GM10266 (cell line): ENCODE data around the gene POU2F2.

Experiments
- DNase-seq: peaks from one replicate; pipeline ENCODE4 v3.0.0; 2012; ENCODE audit errors: extremely low spot score
- TF ChIP-seq, protein P1 (sequence below): IDR thresholded peaks from 2 replicates; pipeline ENCODE4 v1.5.1; 2012; ENCODE audit warnings: mild to moderate bottlenecking, low read depth; ENCODE audit not compliant: control insufficient read depth, insufficient read depth; ENCODE audit errors: missing control alignments

Gene POU2F2

DNA sequence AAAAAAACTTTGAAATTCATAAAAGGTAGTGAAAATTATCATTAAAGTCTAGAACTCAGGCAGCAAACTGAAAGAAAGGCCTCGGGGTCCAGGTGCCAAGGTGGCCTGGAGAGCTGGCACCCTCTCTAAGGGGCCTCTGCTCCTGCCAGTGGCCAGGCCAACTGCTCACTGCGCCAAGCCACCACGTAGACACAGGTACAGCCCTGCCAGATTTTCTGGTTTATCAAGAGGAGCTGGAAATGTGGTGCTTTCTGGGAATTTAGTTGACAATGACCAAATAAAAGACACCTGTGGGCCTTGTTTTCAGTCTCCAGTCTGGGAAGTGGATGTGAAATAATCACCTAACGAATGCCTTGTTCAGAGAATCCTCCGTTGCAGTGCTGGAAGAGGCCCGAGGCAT is 33.5 kb downstream of the POU2F2 start:
- DNase-seq: no peak
- TF ChIP-seq, protein P1, sequence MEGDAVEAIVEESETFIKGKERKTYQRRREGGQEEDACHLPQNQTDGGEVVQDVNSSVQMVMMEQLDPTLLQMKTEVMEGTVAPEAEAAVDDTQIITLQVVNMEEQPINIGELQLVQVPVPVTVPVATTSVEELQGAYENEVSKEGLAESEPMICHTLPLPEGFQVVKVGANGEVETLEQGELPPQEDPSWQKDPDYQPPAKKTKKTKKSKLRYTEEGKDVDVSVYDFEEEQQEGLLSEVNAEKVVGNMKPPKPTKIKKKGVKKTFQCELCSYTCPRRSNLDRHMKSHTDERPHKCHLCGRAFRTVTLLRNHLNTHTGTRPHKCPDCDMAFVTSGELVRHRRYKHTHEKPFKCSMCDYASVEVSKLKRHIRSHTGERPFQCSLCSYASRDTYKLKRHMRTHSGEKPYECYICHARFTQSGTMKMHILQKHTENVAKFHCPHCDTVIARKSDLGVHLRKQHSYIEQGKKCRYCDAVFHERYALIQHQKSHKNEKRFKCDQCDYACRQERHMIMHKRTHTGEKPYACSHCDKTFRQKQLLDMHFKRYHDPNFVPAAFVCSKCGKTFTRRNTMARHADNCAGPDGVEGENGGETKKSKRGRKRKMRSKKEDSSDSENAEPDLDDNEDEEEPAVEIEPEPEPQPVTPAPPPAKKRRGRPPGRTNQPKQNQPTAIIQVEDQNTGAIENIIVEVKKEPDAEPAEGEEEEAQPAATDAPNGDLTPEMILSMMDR: no peak

DNA sequence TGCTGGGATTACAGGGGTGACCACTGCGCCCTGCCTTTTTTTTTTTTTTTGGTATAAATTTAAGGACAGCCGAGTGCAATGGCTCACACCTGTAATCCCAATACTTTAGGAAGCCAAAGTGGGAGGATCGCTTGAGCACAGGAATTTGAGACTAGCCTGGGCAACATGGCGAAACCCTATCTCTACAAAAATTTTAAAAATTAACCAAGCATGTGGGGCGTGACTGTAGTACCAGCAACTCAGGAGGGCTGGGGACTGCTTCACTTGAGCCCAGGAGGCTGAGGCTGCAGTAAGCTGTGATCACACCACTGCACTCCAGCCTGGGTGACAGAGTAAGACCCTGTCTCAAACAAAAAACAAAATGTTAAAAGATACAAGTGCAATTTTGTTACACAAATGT is 34.8 kb downstream of the POU2F2 start:
- TF ChIP-seq, protein P1: no peak
- DNase-seq: no peak

DNA sequence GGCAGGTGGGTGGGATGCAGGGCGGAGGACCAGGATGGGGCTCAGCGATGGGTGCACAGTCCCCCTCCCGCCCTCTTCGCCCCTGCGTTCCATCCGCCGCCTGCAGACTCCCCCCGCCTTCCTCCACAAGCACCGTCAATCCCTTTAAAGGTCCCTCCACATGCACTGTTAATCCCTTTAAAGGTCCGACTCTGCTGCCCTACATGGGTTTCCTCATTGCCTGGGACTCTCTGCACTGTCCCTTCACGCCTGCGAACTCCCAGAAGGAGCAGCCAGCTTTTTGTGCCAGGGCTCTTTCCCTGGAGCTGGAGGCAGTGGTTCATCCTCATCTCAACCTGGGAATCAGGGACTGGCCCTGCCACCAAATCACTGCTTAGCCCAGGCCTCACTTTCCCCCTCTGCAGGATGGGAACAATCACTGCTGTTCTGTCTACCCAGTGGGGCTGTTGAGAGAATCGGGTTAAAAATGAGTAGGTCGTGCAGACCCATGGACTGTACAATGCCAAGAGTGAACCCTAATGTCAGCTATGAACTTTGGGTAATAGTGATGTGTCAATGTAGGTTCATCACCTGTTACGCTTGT is 35.9 kb downstream of the POU2F2 start:
- TF ChIP-seq, protein P1: no peak
- no peak for DNase-seq

DNA sequence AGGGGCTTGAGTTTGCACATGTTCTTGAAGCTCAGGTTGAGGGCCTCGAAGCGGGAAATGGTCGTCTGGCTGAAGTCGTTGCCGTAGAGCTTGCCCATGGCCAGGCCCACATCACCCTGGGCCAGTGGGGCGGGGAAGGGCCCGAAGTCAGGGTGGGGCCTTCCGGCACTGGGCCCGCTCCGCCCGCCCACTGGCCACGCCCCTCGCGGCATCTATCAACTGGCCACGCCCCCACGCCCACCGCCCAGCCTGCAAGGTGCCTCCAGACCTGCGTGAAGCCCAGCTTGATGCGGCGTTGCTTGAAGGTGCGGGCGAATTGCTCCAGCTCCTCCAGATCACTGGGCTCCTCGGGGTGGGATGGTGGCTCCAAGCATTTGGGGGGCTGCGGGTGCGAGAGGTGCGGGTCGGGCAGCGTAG is 36.4 kb downstream of the POU2F2 start:
- DNase-seq: no peak
- TF ChIP-seq, protein P1: no peak

DNA sequence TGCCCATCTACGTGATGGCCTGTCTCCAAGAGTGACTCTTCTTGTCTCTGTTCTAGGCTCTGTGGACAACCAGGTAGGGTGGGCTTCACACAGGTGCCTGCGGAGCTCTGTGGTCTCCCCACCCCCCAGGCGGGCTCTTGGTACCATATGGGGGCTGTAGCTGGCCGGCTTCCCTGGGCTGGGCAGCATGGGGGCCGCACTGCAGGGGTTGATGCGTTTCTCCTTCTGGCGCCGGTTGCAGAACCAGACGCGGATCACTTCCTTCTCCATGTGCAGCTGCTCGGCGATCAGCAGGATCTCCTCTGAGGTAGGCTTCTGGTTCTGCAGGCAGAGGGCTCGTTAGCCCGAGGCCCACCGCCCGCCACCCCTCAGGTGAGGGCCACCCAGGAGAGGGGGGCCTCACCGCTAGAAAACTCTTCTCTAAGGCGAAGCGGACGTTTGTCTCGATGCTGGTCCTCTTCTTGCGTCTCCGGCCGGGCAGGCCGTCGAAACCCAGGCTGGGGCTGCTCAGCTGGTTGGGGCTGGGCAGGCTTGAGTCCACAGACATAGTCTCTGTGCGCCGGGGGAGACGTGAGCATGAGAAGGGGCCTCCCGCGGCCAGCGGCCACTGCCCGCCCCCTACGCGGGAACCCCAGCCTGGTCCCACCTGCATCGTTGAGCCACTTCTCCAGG is 37.0 kb downstream of the POU2F2 start:
- DNase-seq: no peak
- TF ChIP-seq, protein P1: no peak

DNA sequence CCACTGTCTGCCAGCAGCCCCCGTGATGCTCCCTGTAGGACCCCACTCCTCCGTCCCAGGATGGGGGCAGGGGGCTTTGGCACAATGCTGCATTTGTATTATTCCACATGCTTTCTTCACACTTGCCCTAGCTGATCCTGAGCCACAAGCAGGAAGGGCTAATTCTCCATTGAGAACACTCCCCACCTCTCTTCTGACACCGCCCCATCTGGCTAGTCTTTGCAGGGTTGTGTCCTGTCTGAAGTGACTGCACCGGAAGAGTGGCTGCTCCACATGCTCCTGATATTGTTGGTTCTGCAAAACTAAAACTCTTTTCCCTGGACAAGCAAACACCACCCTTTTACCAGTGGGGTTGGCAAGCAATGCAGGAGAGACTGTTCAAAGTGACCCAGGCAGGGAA is 38.3 kb downstream of the POU2F2 start:
- TF ChIP-seq, protein P1: no peak
- DNase-seq: no peak

DNA sequence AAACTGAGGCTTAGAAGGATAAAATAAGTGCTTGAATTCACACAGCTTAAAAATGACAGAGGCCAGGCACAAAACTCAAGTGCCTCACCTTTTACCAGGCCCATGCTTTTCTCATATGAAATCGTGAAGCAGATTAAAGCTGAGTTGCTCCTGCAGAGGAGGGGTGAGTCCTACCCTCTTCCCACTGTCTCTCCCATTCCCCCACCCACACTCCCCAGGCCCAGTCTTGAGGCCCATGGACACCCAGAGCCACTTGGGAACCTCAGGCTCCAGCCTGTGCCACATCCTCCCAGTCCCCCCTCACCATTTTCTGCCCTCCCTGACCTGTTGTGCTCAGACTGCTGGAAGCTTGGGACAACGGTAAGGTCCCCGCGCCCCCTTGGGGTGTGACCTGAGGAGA is 38.7 kb downstream of the POU2F2 start:
- DNase-seq: no peak
- TF ChIP-seq, protein P1: no peak
